WTC11 (cell line): ENCODE results near the gene SMTN. TPM values are rescaled to one million over a fixed set of nuclear protein-coding genes. Genes with fewer than 3 reads are reported as not detected.

Experiments used
- ATAC-seq: fragments of 200-7000 bp; cut with Tn5 transposase; 2 replicates; pipeline ENCODE4 v1.10.0; 2021; ENCODE audit warnings: mild to moderate bottlenecking, moderate library complexity
- CTCF ChIA-PET: fragments of 300-600 bp; sonication (Branson Sonifier 250); formaldehyde crosslinking; loops from one replicate; lab custom pipeline; 2021; ENCODE audit warnings: antibody characterized with exemption; lab: Charles Lee
- POLR2A ChIA-PET: fragments of 350-600 bp; sonication (Branson Sonifier 250); formaldehyde crosslinking; loops from one replicate; lab custom pipeline; 2021; ENCODE audit warnings: antibody characterized with exemption; lab: Charles Lee
- DNase-seq: peaks from one replicate; pipeline ENCODE4 v3.0.0; 2021; ENCODE audit warnings: low spot score
- H3K27ac Mint-ChIP-seq: 2 replicates; pipeline ENCODE4 v1.8.0; 2021; ENCODE audit warnings: mixed read lengths
- H3K27me3 Mint-ChIP-seq: 2 replicates; pipeline ENCODE4 v1.8.0; 2021; ENCODE audit warnings: low read depth, mild to moderate bottlenecking, moderate library complexity, mixed read lengths
- H3K36me3 Mint-ChIP-seq: 2 replicates; pipeline ENCODE4 v1.8.0; 2021; ENCODE audit warnings: mixed read lengths
- H3K4me1 Mint-ChIP-seq: 2 replicates; pipeline ENCODE4 v1.8.0; 2022; ENCODE audit warnings: mixed read lengths
- H3K4me3 Mint-ChIP-seq: 2 replicates; pipeline ENCODE4 v1.8.0; 2021; ENCODE audit warnings: mild to moderate bottlenecking, moderate library complexity, mixed read lengths
- H3K9me3 Mint-ChIP-seq: 2 replicates; pipeline ENCODE4 v1.8.0; 2021; ENCODE audit warnings: mixed read lengths
- CDX4 ChIP-seq: fragments of 250-450 bp; sonication (Bioruptor Pico); IDR thresholded peaks from 2 replicates; pipeline ENCODE4 v1.9.0; 2021; ENCODE audit warnings: moderate library complexity, mild to moderate bottlenecking, inconsistent platforms, borderline replicate concordance
- SMAD3 ChIP-seq: sonication (generic); formaldehyde crosslinking; IDR thresholded peaks from 2 replicates; pipeline ENCODE4 v1.8.0; 2022; ENCODE audit warnings: missing genetic modification reagents, mild to moderate bottlenecking, borderline replicate concordance
- SMAD4 ChIP-seq: sonication (generic); formaldehyde crosslinking; IDR thresholded peaks from 2 replicates; pipeline ENCODE4 v1.8.0; 2022; ENCODE audit warnings: mild to moderate bottlenecking, missing genetic modification reagents
- TCF7 ChIP-seq: sonication (generic); formaldehyde crosslinking; IDR thresholded peaks from 2 replicates; pipeline ENCODE4 v1.8.0; 2022; ENCODE audit warnings: mild to moderate bottlenecking, low read depth, missing genetic modification reagents, moderate library complexity
- total RNA-seq: library from RNA; stranded (reverse); gene quantifications from 3 replicates; pipeline ENCODE4 v1.2.3, GENCODE V29; 2021
- TF ChIP-seq, protein P1 (sequence below): sonication (generic); formaldehyde crosslinking; conservative IDR thresholded peaks from 2 replicates; pipeline ENCODE4 v1.8.1; 2022; ENCODE audit warnings: mild to moderate bottlenecking, missing genetic modification reagents
- TF ChIP-seq, protein P2 (sequence below): sonication (generic); formaldehyde crosslinking; IDR thresholded peaks from 2 replicates; pipeline ENCODE4 v1.8.1; 2022; ENCODE audit warnings: mild to moderate bottlenecking, missing genetic modification reagents, moderate library complexity, borderline replicate concordance
- TF ChIP-seq, protein P3 (sequence below): sonication (generic); formaldehyde crosslinking; IDR thresholded peaks from 2 replicates; pipeline ENCODE4 v1.8.0; 2023; ENCODE audit warnings: mild to moderate bottlenecking, missing genetic modification reagents

The SMTN gene
- total RNA-seq, 1 experiment from 2014 or later: 34.5 TPM

GRCh38 chr22:31143038-31143437 is 61.9 kb downstream of the SMTN start:
- H3K9me3 Mint-ChIP-seq: peaks cover 27% of the 10 kb centered on the region
- H3K4me3 Mint-ChIP-seq: no peak overlapping the region
- ATAC-seq (no peak), DNase-seq (no peak)
- H3K36me3 Mint-ChIP-seq: peaks cover 3% of the 10 kb centered on the region; the same call in 1 of the 2 replicates
- no peak for TF ChIP-seq CDX4 (CRISPR knock-in tag)
- no peak for TF ChIP-seq SMAD4 (CRISPR knock-in tag)
- ChIA-PET POLR2A (no interaction called here), CTCF (interaction anchor here (7.3 kb wide), 1 partner anchor 34 kb away, joined by 73 read pairs; the partner anchor contains the start of gene SELENOM)
- peaks cover 22% of the 10 kb centered on the region for H3K4me1 Mint-ChIP-seq
- no peak overlapping the region for H3K27ac Mint-ChIP-seq
- H3K27me3 Mint-ChIP-seq: peaks cover 14% of the 10 kb centered on the region

- peaks cover 20% of the 10 kb centered on the region for H3K4me1 Mint-ChIP-seq
- H3K4me3 Mint-ChIP-seq: no peak overlapping the region
- H3K27me3 Mint-ChIP-seq: peaks cover 14% of the 10 kb centered on the region
- H3K27ac Mint-ChIP-seq: no peak overlapping the region
- POLR2A ChIA-PET: no interaction called here
- ATAC-seq: no peak
- TF ChIP-seq SMAD3 (CRISPR knock-in tag): no peak
- DNase-seq: no peak
- H3K9me3 Mint-ChIP-seq: peaks cover 27% of the 10 kb centered on the region
- CTCF ChIA-PET: interaction anchor here (1.1 to 7.3 kb wide), 3 partner anchors 35 to 45 kb away, joined by 3 to 73 read pairs (median 5); partner anchors contain the start of gene SELENOM
- peaks cover 3% of the 10 kb centered on the region; the same call in 1 of the 2 replicates for H3K36me3 Mint-ChIP-seq
Measured at GRCh38 chr22:31143537-31143936, 62.4 kb downstream of the SMTN start.

GRCh38 chr22:31144223-31144622 is 63.1 kb downstream of the SMTN start:
- H3K27me3 Mint-ChIP-seq: peaks cover 14% of the 10 kb centered on the region
- no peak for TF ChIP-seq TCF7
- TF ChIP-seq, all 79 proteins: peak for 0
- CTCF ChIA-PET: interaction anchor here (1.1 to 7.3 kb wide), 3 partner anchors 36 to 45 kb away, joined by 3 to 73 read pairs (median 5); partner anchors contain the start of gene SELENOM
- no peak for ATAC-seq
- DNase-seq: no peak
- peaks cover 27% of the 10 kb centered on the region for H3K9me3 Mint-ChIP-seq
- peaks cover 3% of the 10 kb centered on the region; the same call in 1 of the 2 replicates for H3K36me3 Mint-ChIP-seq
- H3K27ac Mint-ChIP-seq: no peak overlapping the region
- POLR2A ChIA-PET: interaction anchor here (0.6 kb wide), 1 partner anchor 35 kb away, joined by 4 read pairs; no protein-coding TSS in a partner anchor
- H3K4me3 Mint-ChIP-seq: no peak overlapping the region
- peaks cover 14% of the 10 kb centered on the region for H3K4me1 Mint-ChIP-seq

GRCh38 chr22:31148488-31148887 is 67.4 kb downstream of the SMTN start:
- POLR2A ChIA-PET: no interaction called here

More at GRCh38 chr22:31148488-31148887, 67.4 kb downstream of the SMTN start:
- TF ChIP-seq, protein P1, sequence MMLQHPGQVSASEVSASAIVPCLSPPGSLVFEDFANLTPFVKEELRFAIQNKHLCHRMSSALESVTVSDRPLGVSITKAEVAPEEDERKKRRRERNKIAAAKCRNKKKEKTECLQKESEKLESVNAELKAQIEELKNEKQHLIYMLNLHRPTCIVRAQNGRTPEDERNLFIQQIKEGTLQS (CRISPR knock-in tag): no peak
- TF ChIP-seq, protein P2, sequence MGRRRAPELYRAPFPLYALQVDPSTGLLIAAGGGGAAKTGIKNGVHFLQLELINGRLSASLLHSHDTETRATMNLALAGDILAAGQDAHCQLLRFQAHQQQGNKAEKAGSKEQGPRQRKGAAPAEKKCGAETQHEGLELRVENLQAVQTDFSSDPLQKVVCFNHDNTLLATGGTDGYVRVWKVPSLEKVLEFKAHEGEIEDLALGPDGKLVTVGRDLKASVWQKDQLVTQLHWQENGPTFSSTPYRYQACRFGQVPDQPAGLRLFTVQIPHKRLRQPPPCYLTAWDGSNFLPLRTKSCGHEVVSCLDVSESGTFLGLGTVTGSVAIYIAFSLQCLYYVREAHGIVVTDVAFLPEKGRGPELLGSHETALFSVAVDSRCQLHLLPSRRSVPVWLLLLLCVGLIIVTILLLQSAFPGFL (CRISPR knock-in tag): no peak
- TF ChIP-seq, protein P3, sequence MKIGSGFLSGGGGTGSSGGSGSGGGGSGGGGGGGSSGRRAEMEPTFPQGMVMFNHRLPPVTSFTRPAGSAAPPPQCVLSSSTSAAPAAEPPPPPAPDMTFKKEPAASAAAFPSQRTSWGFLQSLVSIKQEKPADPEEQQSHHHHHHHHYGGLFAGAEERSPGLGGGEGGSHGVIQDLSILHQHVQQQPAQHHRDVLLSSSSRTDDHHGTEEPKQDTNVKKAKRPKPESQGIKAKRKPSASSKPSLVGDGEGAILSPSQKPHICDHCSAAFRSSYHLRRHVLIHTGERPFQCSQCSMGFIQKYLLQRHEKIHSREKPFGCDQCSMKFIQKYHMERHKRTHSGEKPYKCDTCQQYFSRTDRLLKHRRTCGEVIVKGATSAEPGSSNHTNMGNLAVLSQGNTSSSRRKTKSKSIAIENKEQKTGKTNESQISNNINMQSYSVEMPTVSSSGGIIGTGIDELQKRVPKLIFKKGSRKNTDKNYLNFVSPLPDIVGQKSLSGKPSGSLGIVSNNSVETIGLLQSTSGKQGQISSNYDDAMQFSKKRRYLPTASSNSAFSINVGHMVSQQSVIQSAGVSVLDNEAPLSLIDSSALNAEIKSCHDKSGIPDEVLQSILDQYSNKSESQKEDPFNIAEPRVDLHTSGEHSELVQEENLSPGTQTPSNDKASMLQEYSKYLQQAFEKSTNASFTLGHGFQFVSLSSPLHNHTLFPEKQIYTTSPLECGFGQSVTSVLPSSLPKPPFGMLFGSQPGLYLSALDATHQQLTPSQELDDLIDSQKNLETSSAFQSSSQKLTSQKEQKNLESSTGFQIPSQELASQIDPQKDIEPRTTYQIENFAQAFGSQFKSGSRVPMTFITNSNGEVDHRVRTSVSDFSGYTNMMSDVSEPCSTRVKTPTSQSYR (CRISPR knock-in tag): no peak
- ATAC-seq (no peak), DNase-seq (no peak)
- Mint-ChIP-seq H3K27ac (no peak overlapping the region), H3K9me3 (peaks cover 27% of the 10 kb centered on the region), H3K27me3 (peaks cover 25% of the 10 kb centered on the region), H3K4me1 (no peaks in the 10 kb centered on the region), H3K36me3 (peaks cover 3% of the 10 kb centered on the region; the same call in 1 of the 2 replicates), H3K4me3 (no peak overlapping the region)
- CTCF ChIA-PET: interaction anchor here (0.9 to 4.5 kb wide), 9 partner anchors 8 to 202 kb away, joined by 3 to 38 read pairs (median 5); partner anchors contain the start of genes MORC2, PLA2G3, SELENOM and TUG1
